Activated naive CD4-positive, alpha-beta T cell treated with anti-CD3 and anti-CD28 coated beads, Interleukin-2, amount 50 U/mL, for 24 hours (primary cell): ENCODE data around the gene PTPN9.

Source experiments
- H3K27ac Mint-ChIP-seq: one replicate; pipeline ENCODE4 v1.8.0; 2021; ENCODE audit warnings: mild to moderate bottlenecking, mixed read lengths
- H3K27me3 Mint-ChIP-seq: one replicate; pipeline ENCODE4 v1.8.0; 2021; ENCODE audit warnings: mixed read lengths
- H3K36me3 Mint-ChIP-seq: one replicate; pipeline ENCODE4 v1.8.0; 2021; ENCODE audit warnings: mixed read lengths
- H3K4me1 Mint-ChIP-seq: one replicate; pipeline ENCODE4 v1.8.0; 2021; ENCODE audit warnings: mixed read lengths
- H3K4me3 Mint-ChIP-seq: one replicate; pipeline ENCODE4 v1.8.0; 2021; ENCODE audit warnings: mild to moderate bottlenecking, mixed read lengths
- H3K9me3 Mint-ChIP-seq: one replicate; pipeline ENCODE4 v1.8.0; 2021; ENCODE audit warnings: mixed read lengths

The PTPN9 gene

GRCh38 chr15:75578948-75579920 is at the start of gene PTPN9:
PTPN9 (minus strand) TSS chr15:75579315; CDS start chr15:75578776, 539 bp downstream.
- no peaks in the 10 kb centered on the region for H3K27me3 Mint-ChIP-seq
- H3K36me3 Mint-ChIP-seq = no peaks in the 10 kb centered on the region
- H3K4me3 Mint-ChIP-seq = peak within 1 kb of the TSS; percentile 90
- H3K27ac Mint-ChIP-seq = peak within 1 kb of the TSS; percentile 92
- H3K9me3 Mint-ChIP-seq = no peaks in the 10 kb centered on the region
- H3K4me1 Mint-ChIP-seq = peaks cover 16% of the 10 kb centered on the region

- Mint-ChIP-seq H3K4me1 (peaks cover 28% of the 10 kb centered on the region), H3K4me3 (peak within 1 kb of the TSS; percentile 97), H3K36me3 (peaks cover 9% of the 10 kb centered on the region), H3K9me3 (no peaks in the 10 kb centered on the region), H3K27ac (peak within 1 kb of the TSS; percentile 95), H3K27me3 (no peaks in the 10 kb centered on the region)
These were observed 46.6 kb upstream of the PTPN9 start, which contains the start of gene SNUPN for GRCh38 chr15:75625542-75626347. SNUPN (minus strand) TSS chr15:75625725; CDS start chr15:75621051, 4,674 bp downstream.

DNA sequence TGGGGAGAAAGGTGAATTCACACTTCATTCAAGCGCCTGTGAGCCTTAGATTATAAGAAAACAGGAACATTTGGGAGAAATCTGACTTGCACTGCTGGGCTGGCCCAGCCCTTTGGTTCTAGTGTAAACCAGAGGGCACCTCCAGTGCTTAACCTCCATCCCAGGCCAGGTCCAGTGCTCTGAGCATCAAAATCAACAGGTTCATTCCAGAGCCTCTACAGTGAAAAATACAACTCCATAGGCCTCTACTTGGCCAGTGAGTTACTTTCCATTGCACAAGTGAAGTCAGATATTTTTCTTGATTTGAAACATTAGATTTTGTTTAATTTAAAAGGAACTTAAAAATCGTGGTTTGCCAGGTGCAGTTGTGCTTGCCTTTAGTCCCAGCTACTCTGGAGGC is 43.4 kb upstream of the PTPN9 start:
- Mint-ChIP-seq H3K9me3 (no peaks in the 10 kb centered on the region), H3K4me1 (peaks cover 47% of the 10 kb centered on the region), H3K27me3 (no peaks in the 10 kb centered on the region), H3K36me3 (peaks cover 12% of the 10 kb centered on the region), H3K4me3 (peak overlapping the region; percentile 49), H3K27ac (peak overlapping the region; percentile 83)

DNA sequence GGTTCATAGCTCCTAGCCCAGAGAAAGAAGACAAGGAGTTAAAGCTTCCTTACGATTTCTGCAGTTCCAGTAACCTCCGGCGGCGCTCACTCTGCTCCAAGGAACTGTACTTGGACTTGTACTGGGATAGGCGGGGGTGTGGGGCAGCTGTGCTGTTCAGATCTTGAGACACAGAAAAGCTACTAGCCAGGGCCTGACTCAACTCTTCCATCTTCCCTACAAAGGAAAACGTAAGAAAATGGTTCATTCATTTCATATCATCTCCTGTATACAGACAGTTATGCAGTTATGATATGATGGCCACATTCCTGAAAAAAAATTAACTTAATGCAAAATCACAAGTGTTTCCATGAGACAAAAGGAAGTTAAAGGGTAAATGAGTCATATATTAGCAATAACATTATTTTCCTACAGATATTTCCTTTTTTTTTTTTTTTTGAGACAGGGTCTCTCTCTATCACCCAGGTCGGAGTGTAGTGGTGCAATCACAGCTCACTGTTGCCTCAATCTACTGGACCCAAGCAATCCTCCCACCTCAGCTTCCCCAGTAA is 41.8 kb upstream of the PTPN9 start:
- peak overlapping the region; percentile 98 for H3K27ac Mint-ChIP-seq
- peaks cover 41% of the 10 kb centered on the region for H3K4me1 Mint-ChIP-seq
- peak overlapping the region; percentile 88 for H3K4me3 Mint-ChIP-seq
- H3K27me3 Mint-ChIP-seq = no peaks in the 10 kb centered on the region
- peaks cover 17% of the 10 kb centered on the region for H3K36me3 Mint-ChIP-seq
- H3K9me3 Mint-ChIP-seq = no peaks in the 10 kb centered on the region

DNA sequence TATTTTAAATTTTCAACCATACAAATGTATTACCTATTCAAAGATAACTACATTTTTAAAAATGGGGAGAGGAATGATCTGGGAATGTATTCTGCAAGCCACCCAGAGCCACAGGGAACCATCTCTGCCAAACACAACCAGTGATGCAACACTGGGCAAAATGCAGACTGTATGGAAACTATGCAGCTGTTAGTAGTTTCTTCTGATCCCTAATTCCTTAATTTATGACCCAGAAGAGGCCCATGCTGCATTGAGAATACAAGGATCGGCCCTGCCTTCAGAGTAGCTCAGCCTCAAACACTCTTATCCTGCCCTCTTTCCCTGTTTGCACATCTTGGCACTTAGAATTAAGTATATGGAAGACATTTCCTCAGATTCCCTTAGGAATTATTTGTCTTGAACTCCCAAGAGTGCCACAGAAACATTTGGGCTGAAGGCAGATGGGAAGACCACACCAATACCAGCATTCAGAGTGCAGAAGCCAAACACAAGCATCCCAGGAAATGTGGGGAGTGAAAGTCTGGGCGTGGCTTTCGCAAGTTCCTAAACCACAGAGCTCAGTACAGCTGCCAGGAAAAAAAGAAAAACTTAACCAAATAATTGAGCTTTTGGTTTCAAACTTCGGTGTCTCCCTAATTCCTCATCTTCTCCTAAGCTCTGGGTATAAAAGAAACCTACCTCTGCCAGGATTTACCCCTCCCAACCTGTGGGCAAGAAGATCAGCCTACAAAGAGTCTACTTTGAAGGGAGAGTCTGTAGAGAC is 41.1 kb upstream of the PTPN9 start:
- peak overlapping the region; percentile 98 for H3K27ac Mint-ChIP-seq
- H3K27me3 Mint-ChIP-seq = no peaks in the 10 kb centered on the region
- peaks cover 44% of the 10 kb centered on the region for H3K4me1 Mint-ChIP-seq
- H3K36me3 Mint-ChIP-seq = peaks cover 21% of the 10 kb centered on the region
- H3K9me3 Mint-ChIP-seq = no peaks in the 10 kb centered on the region
- H3K4me3 Mint-ChIP-seq = peak overlapping the region; percentile 88

DNA sequence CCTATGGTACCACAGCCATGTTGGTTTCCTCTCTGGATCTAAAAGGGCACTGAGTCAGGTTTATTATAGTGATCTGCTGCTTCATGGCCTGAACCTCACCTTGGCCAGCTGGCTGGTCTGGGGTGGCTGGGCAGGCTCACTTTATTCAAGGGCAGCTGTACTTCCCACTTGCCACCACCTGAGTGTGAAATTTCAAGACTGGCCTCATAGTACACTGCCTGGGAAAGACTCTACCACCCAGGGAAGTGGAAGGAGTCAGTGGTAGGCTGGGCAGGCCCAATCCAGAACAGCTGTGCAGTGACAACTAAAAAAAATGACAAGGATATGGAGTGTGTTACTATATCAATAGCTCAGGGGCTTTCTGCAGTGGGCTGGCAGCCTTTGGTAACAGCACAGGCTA is 37.7 kb upstream of the PTPN9 start:
- Mint-ChIP-seq H3K9me3 (no peaks in the 10 kb centered on the region), H3K36me3 (peaks cover 30% of the 10 kb centered on the region), H3K4me3 (no peak overlapping the region), H3K27me3 (no peaks in the 10 kb centered on the region), H3K4me1 (peaks cover 45% of the 10 kb centered on the region), H3K27ac (peak overlapping the region; percentile 59)

DNA sequence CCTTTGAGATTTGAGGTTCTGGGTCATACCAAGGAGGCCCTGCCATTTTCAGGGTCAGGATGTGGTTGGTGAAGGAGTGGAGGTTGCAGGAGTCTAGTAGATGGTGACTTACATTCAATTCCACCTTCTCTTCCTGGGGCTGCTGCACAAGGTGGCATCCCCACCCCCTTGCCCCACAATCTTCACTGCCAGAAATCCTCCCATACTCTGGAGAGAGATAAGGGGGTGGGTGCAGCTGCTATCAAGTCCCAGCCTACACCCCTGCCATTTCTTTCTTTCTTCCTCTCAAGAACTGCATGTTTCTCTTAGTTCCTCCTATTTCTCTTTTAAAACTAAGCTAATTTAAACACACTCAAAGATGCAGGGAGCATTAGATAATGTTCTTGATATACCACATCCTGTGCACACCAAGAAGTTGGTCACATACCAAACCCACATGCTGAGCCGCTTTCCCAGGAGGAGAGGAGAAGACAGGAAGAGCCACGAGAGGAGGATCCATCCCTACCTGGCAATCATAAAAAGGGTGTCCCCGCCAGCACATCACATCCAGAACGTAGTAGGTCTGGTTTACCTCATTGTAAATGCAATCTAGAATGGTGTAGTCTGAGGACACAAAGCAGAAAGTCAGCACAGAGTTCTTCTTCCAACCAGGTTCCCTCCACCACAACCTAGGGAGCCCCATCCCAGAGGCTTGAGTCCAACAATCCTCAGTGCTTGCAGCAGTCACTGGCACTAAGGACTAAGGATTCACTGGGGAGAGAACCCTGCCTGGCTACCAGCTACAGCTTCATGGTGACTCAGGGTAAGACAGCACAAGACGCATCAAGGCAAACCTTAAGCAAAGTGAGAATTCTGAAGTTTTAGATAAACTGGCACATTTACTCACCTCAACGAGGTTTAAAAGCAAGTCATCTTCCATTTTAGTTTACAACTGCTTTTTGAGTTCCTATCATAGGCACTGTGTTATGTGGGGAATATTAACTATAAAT is 27.9 kb upstream of the PTPN9 start:
- Mint-ChIP-seq H3K9me3 (no peaks in the 10 kb centered on the region), H3K27me3 (no peaks in the 10 kb centered on the region), H3K36me3 (peaks cover 33% of the 10 kb centered on the region), H3K4me3 (peak overlapping the region; percentile 60), H3K4me1 (peaks cover 47% of the 10 kb centered on the region), H3K27ac (peak overlapping the region; percentile 93)

DNA sequence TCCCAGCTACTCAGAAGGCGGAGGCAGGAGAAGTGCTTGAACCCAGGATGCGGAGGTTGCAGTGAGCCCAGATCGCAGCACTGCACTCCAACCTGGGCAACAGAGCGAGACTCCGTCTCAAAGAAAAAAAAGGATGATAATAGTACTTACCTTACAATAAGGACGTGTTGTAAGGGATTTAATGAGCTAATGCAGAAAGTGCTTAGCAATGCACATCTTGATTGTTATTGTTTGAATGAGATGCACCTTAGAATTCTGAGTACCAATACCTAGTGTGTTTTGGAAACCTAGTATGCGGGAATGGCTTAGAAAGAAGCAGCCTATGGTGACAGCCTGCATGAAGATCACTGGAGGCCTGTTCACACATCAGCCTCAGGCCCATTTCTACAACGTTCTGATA is 26.9 kb upstream of the PTPN9 start:
- Mint-ChIP-seq H3K27me3 (no peaks in the 10 kb centered on the region), H3K36me3 (peaks cover 31% of the 10 kb centered on the region), H3K4me3 (peak overlapping the region; percentile 60), H3K9me3 (no peaks in the 10 kb centered on the region), H3K4me1 (peaks cover 47% of the 10 kb centered on the region), H3K27ac (peak overlapping the region; percentile 93)

- Mint-ChIP-seq H3K36me3 (peaks cover 23% of the 10 kb centered on the region), H3K27ac (no peak overlapping the region), H3K9me3 (no peaks in the 10 kb centered on the region), H3K27me3 (no peaks in the 10 kb centered on the region), H3K4me1 (peaks cover 26% of the 10 kb centered on the region), H3K4me3 (no peak overlapping the region)
These were observed 20.3 kb upstream of the PTPN9 start for GRCh38 chr15:75599401-75599800.

- Mint-ChIP-seq H3K4me3 (no peak overlapping the region), H3K27me3 (no peaks in the 10 kb centered on the region), H3K27ac (no peak overlapping the region), H3K4me1 (peaks cover 26% of the 10 kb centered on the region), H3K9me3 (no peaks in the 10 kb centered on the region), H3K36me3 (peaks cover 25% of the 10 kb centered on the region)
These were observed 19.2 kb upstream of the PTPN9 start for GRCh38 chr15:75598361-75598760.

DNA sequence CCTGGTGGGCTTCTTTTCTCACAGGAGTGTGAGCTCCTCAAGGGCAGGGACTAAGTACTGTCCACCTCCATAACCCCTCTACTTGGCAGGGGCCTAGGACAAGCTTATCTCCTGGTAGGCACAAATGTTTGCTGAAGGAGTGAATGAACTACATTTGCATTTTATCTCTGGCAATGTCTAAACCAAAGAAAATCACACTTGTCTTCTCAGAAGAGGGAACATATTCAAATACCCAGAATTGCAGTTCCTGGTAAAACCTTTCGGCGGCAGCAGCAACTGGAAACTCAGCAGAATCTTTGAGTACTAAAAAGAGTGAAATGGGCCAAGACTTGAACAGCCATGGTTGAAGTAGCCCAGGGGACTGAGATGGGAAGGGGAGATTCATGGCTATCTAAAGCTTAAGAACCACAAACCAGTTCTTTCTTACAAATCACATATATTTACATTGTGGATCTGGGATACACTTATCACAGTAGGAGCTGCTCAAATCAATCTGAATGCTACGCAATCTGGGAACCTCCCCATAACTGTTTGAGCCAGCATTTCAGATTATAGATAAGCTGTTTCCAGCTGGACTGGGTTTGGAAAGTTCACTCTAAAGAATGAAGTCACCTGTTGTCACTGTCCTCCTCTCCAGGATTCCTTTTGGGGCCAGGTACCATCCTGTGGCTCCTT is 18.7 kb upstream of the PTPN9 start:
- Mint-ChIP-seq H3K4me1 (peaks cover 26% of the 10 kb centered on the region), H3K36me3 (peaks cover 25% of the 10 kb centered on the region), H3K27me3 (no peaks in the 10 kb centered on the region), H3K9me3 (no peaks in the 10 kb centered on the region), H3K4me3 (no peak overlapping the region), H3K27ac (no peak overlapping the region)

DNA sequence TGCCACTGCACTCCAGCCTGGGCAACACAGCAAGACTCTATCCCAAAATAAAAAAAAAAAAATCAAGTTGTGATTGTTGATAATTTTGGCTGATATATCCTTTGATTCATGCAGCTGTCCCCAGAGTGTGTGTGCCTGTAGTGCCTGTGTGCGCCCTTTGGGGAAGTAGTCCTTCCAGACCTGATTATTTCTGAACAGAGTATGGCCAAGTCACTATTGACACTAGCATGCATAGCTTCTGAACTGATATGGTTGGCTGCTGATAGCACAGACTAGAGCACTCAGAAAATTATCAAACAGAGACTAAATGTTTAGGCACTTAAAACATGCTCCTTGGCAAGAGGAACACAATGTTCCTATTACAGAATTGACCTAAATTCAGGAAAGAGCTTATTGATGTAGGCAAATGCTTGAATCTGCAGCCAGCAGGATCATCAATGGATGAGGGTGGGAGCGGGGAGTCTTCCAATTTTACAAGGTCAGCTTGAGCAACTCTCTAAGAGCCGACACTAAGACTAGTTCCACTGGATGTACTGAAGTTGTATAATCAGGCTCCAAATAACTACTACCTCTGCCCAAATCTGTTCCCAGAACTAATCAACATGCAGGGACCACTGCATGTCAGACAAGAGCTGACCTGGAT is 17.7 kb upstream of the PTPN9 start:
- Mint-ChIP-seq H3K4me1 (peaks cover 29% of the 10 kb centered on the region), H3K9me3 (no peaks in the 10 kb centered on the region), H3K27ac (no peak overlapping the region)

DNA sequence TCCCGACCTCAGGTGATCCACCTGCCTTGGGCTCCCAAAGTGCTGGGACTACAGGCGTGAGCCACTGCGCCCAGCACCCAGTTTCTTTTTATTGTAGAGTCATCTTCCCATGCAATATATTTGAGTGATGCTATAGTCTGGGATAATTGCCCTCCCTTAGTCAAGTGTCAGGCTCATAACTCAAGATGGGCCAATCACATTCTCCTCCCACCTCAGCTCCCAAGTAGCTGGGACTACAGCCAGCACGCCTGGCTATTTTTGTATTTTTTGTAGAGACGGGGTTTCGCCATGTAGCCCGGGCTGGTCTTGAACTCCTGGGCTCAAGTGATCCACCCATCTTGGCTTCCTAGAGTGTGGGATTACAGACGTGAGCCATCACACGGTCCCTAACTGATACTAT is 15.2 kb upstream of the PTPN9 start:
- no peak overlapping the region for H3K4me3 Mint-ChIP-seq
- no peaks in the 10 kb centered on the region for H3K27me3 Mint-ChIP-seq
- H3K36me3 Mint-ChIP-seq = peaks cover 31% of the 10 kb centered on the region
- peaks cover 46% of the 10 kb centered on the region for H3K4me1 Mint-ChIP-seq
- no peak overlapping the region for H3K27ac Mint-ChIP-seq
- H3K9me3 Mint-ChIP-seq = no peaks in the 10 kb centered on the region

More for the DNA sequence above, 17.7 kb upstream of the PTPN9 start:
- no peaks in the 10 kb centered on the region for H3K27me3 Mint-ChIP-seq
- H3K36me3 Mint-ChIP-seq = peaks cover 29% of the 10 kb centered on the region
- H3K4me3 Mint-ChIP-seq = no peak overlapping the region
